H9 (cell line): Measurements from ENCODE around the gene LRRK1. TPM values are rescaled to one million over a fixed set of nuclear protein-coding genes. Genes with fewer than 3 reads are reported as not detected.

ENCODE experiments used
- DNase-seq: peaks from one replicate; pipeline ENCODE4 v3.0.0-alpha.2; 2017
- H2AFZ ChIP-seq: one replicate; pipeline ENCODE4 v1.6.1; 2013; ENCODE audit warnings: mild to moderate bottlenecking, low read length, control low read depth, moderate library complexity
- H2AK5ac ChIP-seq: 2 replicates; pipeline ENCODE4 v1.6.1; 2013; ENCODE audit warnings: low read length, control low read depth, mixed read lengths; ENCODE audit not compliant: insufficient read length
- H2BK120ac ChIP-seq: one replicate; pipeline ENCODE4 v1.6.1; 2013; ENCODE audit warnings: low read depth, mild to moderate bottlenecking, low read length, control low read depth, inconsistent platforms; ENCODE audit not compliant: poor library complexity, severe bottlenecking
- H2BK12ac ChIP-seq: 2 replicates; pipeline ENCODE4 v1.6.1; 2013; ENCODE audit warnings: low read length, control low read depth, mixed read lengths, low read depth; ENCODE audit not compliant: insufficient read length
- H2BK15ac ChIP-seq: 2 replicates; pipeline ENCODE4 v1.6.1; 2013; ENCODE audit warnings: low read depth, low read length, control low read depth
- H2BK20ac ChIP-seq: one replicate; pipeline ENCODE4 v1.6.1; 2013; ENCODE audit warnings: low read depth, mild to moderate bottlenecking, low read length, control low read depth, inconsistent platforms; ENCODE audit not compliant: poor library complexity, severe bottlenecking
- H2BK5ac ChIP-seq: 2 replicates; pipeline ENCODE4 v1.6.1; 2013; ENCODE audit warnings: low read length, control low read depth, mixed read lengths; ENCODE audit not compliant: insufficient read length
- H3K14ac ChIP-seq: 2 replicates; pipeline ENCODE4 v1.6.1; 2013; ENCODE audit warnings: low read length, control low read depth; ENCODE audit not compliant: insufficient read depth
- H3K18ac ChIP-seq: 2 replicates; pipeline ENCODE4 v1.6.1; 2013; ENCODE audit warnings: low read depth, mild to moderate bottlenecking, mixed read lengths, low read length, control low read depth; ENCODE audit not compliant: insufficient read length
- H3K23ac ChIP-seq: 2 replicates; pipeline ENCODE4 v1.6.1; 2013; ENCODE audit warnings: low read length, control low read depth, mixed read lengths, low read depth; ENCODE audit not compliant: insufficient read length
- H3K23me2 ChIP-seq: 2 replicates; pipeline ENCODE4 v1.6.1; 2013; ENCODE audit warnings: low read depth, mild to moderate bottlenecking, mixed read lengths, low read length, control low read depth; ENCODE audit not compliant: insufficient read length, poor library complexity, severe bottlenecking
- H3K27ac ChIP-seq: 2 replicates; pipeline ENCODE4 v1.5.1; 2013; ENCODE audit warnings: low read length, control low read depth, mixed read lengths, low read depth; ENCODE audit not compliant: insufficient read length
- H3K27me3 ChIP-seq: 2 replicates; pipeline ENCODE4 v1.6.1; 2013; ENCODE audit warnings: low read length, control low read depth, inconsistent platforms; ENCODE audit not compliant: insufficient read depth
- H3K4ac ChIP-seq: 2 replicates; pipeline ENCODE4 v1.6.1; 2013; ENCODE audit warnings: low read depth, mild to moderate bottlenecking, control low read depth, inconsistent platforms, low read length, moderate library complexity
- H3K4me1 ChIP-seq: 2 replicates; pipeline ENCODE4 v1.6.1; 2013; ENCODE audit warnings: low read length, control low read depth, inconsistent platforms; ENCODE audit not compliant: insufficient read depth
- H3K4me2 ChIP-seq: 2 replicates; pipeline ENCODE4 v1.6.1; 2013; ENCODE audit warnings: low read length, control low read depth, mixed read lengths; ENCODE audit not compliant: insufficient read length, insufficient read depth
- H3K56ac ChIP-seq: 2 replicates; pipeline ENCODE4 v1.6.1; 2013; ENCODE audit warnings: low read depth, mild to moderate bottlenecking, mixed read lengths, low read length, control low read depth; ENCODE audit not compliant: insufficient read length
- H3K79me1 ChIP-seq: 2 replicates; pipeline ENCODE4 v1.6.1; 2013; ENCODE audit warnings: low read depth, mild to moderate bottlenecking, moderate library complexity, low read length, control low read depth, inconsistent platforms; ENCODE audit not compliant: insufficient read depth, poor library complexity, severe bottlenecking
- H3K79me2 ChIP-seq: 2 replicates; pipeline ENCODE4 v1.6.1; 2013; ENCODE audit warnings: low read length, control low read depth, inconsistent platforms; ENCODE audit not compliant: insufficient read depth
- H3K9ac ChIP-seq: 2 replicates; pipeline ENCODE4 v1.6.1; 2013; ENCODE audit warnings: low read length, control low read depth, mixed read lengths; ENCODE audit not compliant: insufficient read length; ENCODE audit errors: extremely low read depth
- H3K9me3 ChIP-seq: one replicate; pipeline ENCODE4 v1.6.1; 2013; ENCODE audit warnings: low read depth, low read length, inconsistent platforms; ENCODE audit not compliant: control insufficient read depth
- H3T11ph ChIP-seq: one replicate; pipeline ENCODE4 v1.6.1; 2013; ENCODE audit warnings: mild to moderate bottlenecking, low read length, control low read depth, inconsistent platforms
- H4K20me1 ChIP-seq: one replicate; pipeline ENCODE4 v1.6.1; 2013; ENCODE audit not compliant: control insufficient read depth, insufficient read length, insufficient read depth
- H4K5ac ChIP-seq: 2 replicates; pipeline ENCODE4 v1.6.1; 2013; ENCODE audit warnings: low read depth, mild to moderate bottlenecking, mixed read lengths, low read length, control low read depth; ENCODE audit not compliant: insufficient read length
- H4K8ac ChIP-seq: replicated peaks from 2 replicates; pipeline ENCODE4 v1.6.1; 2013; ENCODE audit warnings: low read length, control low read depth, mixed read lengths, low read depth; ENCODE audit not compliant: insufficient read length
- H4K91ac ChIP-seq: 2 replicates; pipeline ENCODE4 v1.6.1; 2013; ENCODE audit warnings: low read depth, mild to moderate bottlenecking, moderate library complexity, mixed read lengths, low read length, control low read depth; ENCODE audit not compliant: insufficient read length
- H3K27ac Mint-ChIP-seq, 3 experiments: 2 replicates in 2 of 3; 3 replicates in 1 of 3; pipeline ENCODE4 v1.8.0; 2020 to 2021; ENCODE audit warnings: mixed read lengths in 3 of 3, mild to moderate bottlenecking in 1 of 3, moderate library complexity in 1 of 3
- H3K27me3 Mint-ChIP-seq: 2 replicates; pipeline ENCODE4 v1.8.0; 2021; ENCODE audit warnings: low read depth, mild to moderate bottlenecking, moderate library complexity, mixed read lengths
- H3K36me3 Mint-ChIP-seq, 3 experiments: 2 replicates in 2 of 3; 3 replicates in 1 of 3; pipeline ENCODE4 v1.8.0; 2020 to 2021; ENCODE audit warnings: low read depth in 3 of 3, mixed read lengths in 3 of 3; ENCODE audit not compliant: insufficient read depth in 1 of 3
- H3K4me1 Mint-ChIP-seq, 2 experiments: 2 replicates each; pipeline ENCODE4 v1.8.0; 2020; ENCODE audit warnings: mixed read lengths in 2 of 2
- H3K4me3 Mint-ChIP-seq, 2 experiments: 2 replicates in 1 of 2; 3 replicates in 1 of 2; pipeline ENCODE4 v1.8.0; 2020 to 2021; ENCODE audit warnings: mild to moderate bottlenecking in 2 of 2, mixed read lengths in 2 of 2, moderate library complexity in 1 of 2
- H3K9me3 Mint-ChIP-seq, 2 experiments: 2 replicates in 1 of 2; 3 replicates in 1 of 2; pipeline ENCODE4 v1.8.0; 2020; ENCODE audit warnings: mild to moderate bottlenecking in 2 of 2, mixed read lengths in 2 of 2, moderate library complexity in 1 of 2
- WGBS: extraction: QIAGEN DNeasy Blood & Tissue Kit; methylation state at CpG from one replicate; pipeline ENCODE4 v1.1.7; 2013; ENCODE audit warnings: missing lambda C conversion rate, low lambda C conversion rate, mixed read lengths; ENCODE audit not compliant: insufficient read length; ENCODE audit errors: extremely low coverage; 5-methylcytosine and 5-hydroxymethylcytosine counted together
- total RNA-seq: library from RNA; stranded (reverse); gene quantifications from 2 replicates; pipeline ENCODE4 v1.2.1, GENCODE V29; 2021
- TF ChIP-seq, protein P1 (sequence below): fragments of 200-600 bp; sonication (generic); conservative IDR thresholded peaks from 3 replicates; pipeline ENCODE4 v1.8.0; 2021; ENCODE audit warnings: antibody characterized with exemption, mild to moderate bottlenecking

LRRK1 gene
- total RNA-seq, 1 experiment from 2014 or later = 4.0 TPM

DNA sequence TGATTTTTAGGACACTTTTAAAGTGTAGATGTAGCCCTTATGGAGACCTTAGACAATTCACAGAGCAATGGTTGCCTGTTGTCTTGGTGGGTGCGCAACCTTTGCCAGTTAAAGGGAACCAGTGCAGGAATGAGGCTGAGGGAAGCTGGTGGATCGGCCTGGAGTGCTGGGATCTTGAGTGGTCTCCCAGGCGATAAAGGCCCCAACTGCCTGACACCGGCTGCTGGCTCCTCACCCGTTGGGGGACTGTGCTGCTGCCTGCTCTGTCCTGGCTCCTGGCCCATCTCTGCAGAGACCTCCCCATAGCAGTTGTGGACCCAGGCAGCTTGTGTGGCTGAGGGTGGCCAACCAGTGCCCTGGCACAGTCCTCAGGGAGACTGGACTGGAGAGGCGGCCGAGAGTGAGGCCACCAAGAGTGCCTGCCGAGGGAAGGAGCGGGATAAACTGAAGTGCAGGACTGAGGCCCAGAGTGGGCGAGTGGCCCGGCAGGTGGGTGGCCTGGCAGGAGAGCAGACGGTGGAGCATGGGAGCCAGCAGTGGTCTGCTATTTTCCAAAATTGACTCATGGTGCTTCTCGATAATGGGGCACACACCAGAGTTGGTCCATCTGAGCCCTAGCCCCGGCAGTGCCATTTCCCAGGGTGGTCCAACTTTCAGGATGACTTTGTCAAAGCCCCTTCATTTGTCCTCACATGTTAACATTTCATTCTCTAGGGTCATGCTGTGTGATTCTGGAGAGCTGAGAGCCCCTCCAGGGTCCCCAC, 37.4 kb upstream of the LRRK1 start:
- no peak overlapping the region for H2BK15ac ChIP-seq
- H2AK5ac ChIP-seq = no peak overlapping the region
- H3K18ac ChIP-seq = no peak overlapping the region
- no peak overlapping the region for H2BK5ac ChIP-seq
- no peak overlapping the region for H4K8ac ChIP-seq
- H4K91ac ChIP-seq = no peak overlapping the region
- no peak overlapping the region for H2BK12ac ChIP-seq
- no peak overlapping the region for H3K4ac ChIP-seq
- H3K9me3 ChIP-seq = no peaks in the 10 kb centered on the region
- DNase-seq = no peak
- H3K4me1 Mint-ChIP-seq = peaks cover 32% of the 10 kb centered on the region in 2 experiments
- TF ChIP-seq, protein P1, sequence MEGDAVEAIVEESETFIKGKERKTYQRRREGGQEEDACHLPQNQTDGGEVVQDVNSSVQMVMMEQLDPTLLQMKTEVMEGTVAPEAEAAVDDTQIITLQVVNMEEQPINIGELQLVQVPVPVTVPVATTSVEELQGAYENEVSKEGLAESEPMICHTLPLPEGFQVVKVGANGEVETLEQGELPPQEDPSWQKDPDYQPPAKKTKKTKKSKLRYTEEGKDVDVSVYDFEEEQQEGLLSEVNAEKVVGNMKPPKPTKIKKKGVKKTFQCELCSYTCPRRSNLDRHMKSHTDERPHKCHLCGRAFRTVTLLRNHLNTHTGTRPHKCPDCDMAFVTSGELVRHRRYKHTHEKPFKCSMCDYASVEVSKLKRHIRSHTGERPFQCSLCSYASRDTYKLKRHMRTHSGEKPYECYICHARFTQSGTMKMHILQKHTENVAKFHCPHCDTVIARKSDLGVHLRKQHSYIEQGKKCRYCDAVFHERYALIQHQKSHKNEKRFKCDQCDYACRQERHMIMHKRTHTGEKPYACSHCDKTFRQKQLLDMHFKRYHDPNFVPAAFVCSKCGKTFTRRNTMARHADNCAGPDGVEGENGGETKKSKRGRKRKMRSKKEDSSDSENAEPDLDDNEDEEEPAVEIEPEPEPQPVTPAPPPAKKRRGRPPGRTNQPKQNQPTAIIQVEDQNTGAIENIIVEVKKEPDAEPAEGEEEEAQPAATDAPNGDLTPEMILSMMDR = no peak
- no peak overlapping the region for H3K27ac Mint-ChIP-seq
- H3K27ac ChIP-seq = no peak overlapping the region
- H2BK120ac ChIP-seq = no peak overlapping the region
- H3K36me3 Mint-ChIP-seq = no peaks in the 10 kb centered on the region; a peak in 2 of 7 replicates
- no peak overlapping the region for H3T11ph ChIP-seq
- H3K23ac ChIP-seq = no peak overlapping the region
- no peak overlapping the region for H3K56ac ChIP-seq
- H3K9ac ChIP-seq = no peak overlapping the region
- H3K4me1 ChIP-seq = no peaks in the 10 kb centered on the region
- H3K79me1 ChIP-seq = no peaks in the 10 kb centered on the region
- H3K14ac ChIP-seq = no peak overlapping the region
- H3K79me2 ChIP-seq = no peaks in the 10 kb centered on the region
- H3K23me2 ChIP-seq = peaks cover 7% of the 10 kb centered on the region
- H4K5ac ChIP-seq = no peak overlapping the region
- H3K4me3 Mint-ChIP-seq = no peak overlapping the region; a peak in 1 of 5 replicates
- H2BK20ac ChIP-seq = no peak overlapping the region
- WGBS = no CpG with 5 or more reads among the region's 14 CpGs
- peaks cover 0 to 2% of the 10 kb centered on the region in 2 experiments; a peak in 2 of 5 replicates for H3K9me3 Mint-ChIP-seq
- peaks cover 26% of the 10 kb centered on the region for H3K27me3 ChIP-seq
- H4K20me1 ChIP-seq = no peaks in the 10 kb centered on the region
- peaks cover 66% of the 10 kb centered on the region for H3K27me3 Mint-ChIP-seq
- H3K4me2 ChIP-seq = no peak overlapping the region
- no peak overlapping the region for H2AFZ ChIP-seq
